NB4 (cell line): ENCODE results near the gene CCDC120.

Source experiments
- CTCF ChIP-seq: IDR thresholded peaks from one replicate; pipeline ENCODE4 v1.5.1; 2012; ENCODE audit warnings: low read depth, low read length
- MAX ChIP-seq: IDR thresholded peaks from 2 replicates; pipeline ENCODE4 v1.6.1; 2011; ENCODE audit warnings: low read depth, low read length
- MYC ChIP-seq: IDR thresholded peaks from 2 replicates; pipeline ENCODE4 v1.6.1; 2011; ENCODE audit warnings: low read depth, low read length
- POLR2A ChIP-seq: IDR thresholded peaks from 2 replicates; pipeline ENCODE4 v1.6.1; 2011; ENCODE audit warnings: mild to moderate bottlenecking; ENCODE audit not compliant: insufficient read length; ENCODE audit errors: extremely low read depth

- TF ChIP-seq CTCF (no peak), POLR2A (no peak), MYC (no peak), MAX (no peak)
These were observed 7.9 kb downstream of the CCDC120 start for GRCh38 chrX:49066690-49067089.
